ENCODE measurements around the gene LAMC3.

LAMC3 gene

DNA sequence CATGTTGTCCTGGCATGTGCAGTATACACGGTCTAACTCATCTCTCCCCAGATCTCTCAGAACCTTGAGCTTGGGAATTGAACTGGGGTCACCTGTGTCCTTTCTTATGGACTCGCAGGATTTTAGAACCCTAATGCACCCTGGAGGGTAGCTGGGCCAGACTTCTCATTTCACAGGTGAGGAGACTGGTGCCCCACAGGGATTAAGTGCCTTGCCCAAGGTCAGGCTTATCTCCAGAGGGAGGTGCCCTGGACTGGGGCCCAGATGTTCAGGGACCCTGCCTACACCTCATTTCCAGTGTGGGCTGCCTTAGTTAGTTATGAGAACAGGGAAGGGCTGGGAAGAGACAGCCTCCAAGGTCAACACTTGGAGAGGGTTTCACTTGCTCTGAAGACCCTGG lies 112.4 kb downstream of the LAMC3 start:
- no peak for DNase-seq (ENCODE audit: low read depth)

GRCh38 chr9:131122158-131122557 lies 113.2 kb downstream of the LAMC3 start:
- DNase-seq (ENCODE audit: low read depth), result no peak

GRCh38 chr9:131125038-131125287 lies 116.0 kb downstream of the LAMC3 start:
- DNase-seq (ENCODE audit: low read depth), result no peak

- DNase-seq (ENCODE audit: low read depth), result peak; percentile 77
Measured at GRCh38 chr9:131125288-131126058, 116.5 kb downstream of the LAMC3 start, which contains the start of gene NUP214. Gene NUP214 (plus strand): TSS chr9:131125586. CDS start chr9:131125705, 119 bp downstream.

DNA sequence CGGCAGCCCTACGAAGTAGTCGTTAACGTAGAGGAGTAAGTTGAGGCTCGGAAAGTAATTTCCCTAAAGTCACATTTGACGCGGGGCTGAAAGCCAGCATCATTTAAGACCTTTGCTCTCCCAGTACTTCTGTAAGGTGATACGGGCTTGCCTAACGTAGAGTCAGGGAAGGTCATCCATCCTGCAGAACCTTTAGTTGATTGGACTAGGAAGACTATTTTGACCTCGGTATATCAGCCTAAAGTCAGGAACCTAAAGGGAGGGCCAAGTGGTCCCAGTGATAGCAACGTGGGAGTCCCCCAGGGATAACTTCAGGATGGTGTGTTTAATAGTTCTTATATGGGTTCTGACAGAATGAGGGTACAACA lies 117.1 kb downstream of the LAMC3 start:
- no peak for DNase-seq (ENCODE audit: low read depth)

DNA sequence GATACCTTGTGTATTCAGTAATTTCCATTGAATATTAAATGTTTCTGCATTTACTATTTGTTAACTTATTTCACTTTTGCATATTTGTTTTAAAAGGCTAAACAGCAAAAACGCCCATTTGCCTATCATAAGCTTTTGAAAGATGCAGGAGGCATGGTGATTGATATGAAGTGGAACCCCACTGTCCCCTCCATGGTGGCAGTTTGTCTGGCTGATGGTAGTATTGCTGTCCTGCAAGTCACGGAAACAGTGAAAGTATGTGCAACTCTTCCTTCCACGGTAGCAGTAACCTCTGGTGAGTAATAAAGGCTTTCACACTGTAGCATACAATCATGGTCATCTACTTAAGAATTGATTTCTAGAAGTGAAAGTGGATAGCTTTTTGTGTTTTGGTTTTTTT lies 120.2 kb downstream of the LAMC3 start:
- no peak for DNase-seq (ENCODE audit: low read depth)

DNA sequence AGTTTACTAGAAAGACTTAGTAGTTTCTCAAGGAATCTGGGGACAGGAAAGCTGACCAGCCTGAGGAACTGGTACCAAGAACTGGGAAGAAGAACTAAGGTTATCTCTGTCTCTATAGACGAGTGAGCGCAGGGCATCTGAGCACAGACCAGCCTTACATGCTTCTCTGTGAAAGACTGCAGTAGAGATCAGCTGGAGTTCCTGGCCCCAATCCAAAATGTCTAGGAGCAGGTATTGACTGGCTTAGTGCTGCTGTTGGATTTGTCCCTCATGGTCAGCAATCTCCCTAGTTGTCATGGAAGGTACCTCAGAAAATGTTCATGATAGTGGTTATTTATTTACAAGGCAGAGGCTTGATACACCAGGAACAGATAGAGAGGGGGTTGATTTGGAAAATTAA lies 129.7 kb downstream of the LAMC3 start:
- DNase-seq (ENCODE audit: low read depth), result no peak

DNA sequence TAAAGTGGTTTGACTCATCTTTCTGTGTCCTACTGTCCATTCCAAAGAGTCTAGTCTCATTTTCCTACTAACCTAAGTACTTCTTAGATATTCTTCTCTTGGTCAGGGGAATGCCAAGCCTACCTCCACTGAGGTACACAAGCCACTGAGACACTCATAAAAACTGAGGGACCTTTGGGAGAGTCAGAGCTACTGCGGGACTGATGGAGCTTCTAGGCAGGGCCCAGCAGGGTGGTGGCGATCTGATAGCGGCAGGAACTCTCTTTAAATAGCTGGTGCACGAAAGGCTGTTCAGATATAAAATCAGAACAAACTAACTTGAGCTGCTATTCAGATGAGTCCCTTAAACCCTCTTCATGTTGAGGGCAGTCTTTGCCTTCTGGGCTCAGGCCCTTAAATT lies 131.1 kb downstream of the LAMC3 start:
- DNase-seq (ENCODE audit: low read depth), result no peak

DNA sequence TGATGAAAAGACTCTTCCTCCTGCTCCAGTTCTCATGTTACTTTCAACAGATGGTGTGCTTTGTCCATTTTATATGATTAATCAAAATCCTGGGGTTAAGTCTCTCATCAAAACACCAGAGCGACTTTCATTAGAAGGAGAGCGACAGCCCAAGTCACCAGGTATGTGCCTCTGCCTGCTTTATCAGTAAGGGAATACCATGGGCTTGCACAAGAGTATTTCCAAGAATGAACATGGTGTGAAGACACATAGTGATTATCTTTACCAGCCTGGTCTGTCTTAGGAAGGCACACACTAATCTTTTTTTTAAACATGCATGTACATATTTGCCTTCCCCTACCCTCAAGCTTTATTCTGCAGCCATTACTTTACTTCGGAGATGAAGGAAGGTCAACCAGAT lies 131.6 kb downstream of the LAMC3 start:
- DNase-seq (ENCODE audit: low read depth), result no peak

DNA sequence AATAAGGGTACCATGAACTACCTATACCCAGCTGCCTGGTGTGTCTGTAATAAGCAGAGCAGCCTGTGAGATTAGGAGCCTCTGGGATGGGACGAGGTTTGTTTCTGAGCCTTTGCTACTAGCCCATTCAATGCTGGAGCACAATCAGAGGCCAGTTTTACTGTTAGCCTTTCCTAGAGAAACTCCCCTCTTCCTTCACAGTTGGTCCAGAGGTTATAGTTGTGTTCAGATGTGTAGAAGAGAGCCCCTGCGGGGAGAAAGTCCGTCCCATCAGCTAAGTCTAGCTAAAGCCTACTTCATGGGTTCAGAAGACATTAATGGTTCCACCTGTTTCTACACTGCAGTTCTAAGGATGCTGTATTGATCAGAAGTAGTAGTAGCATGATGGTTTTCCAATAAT lies 133.2 kb downstream of the LAMC3 start:
- DNase-seq (ENCODE audit: low read depth), result no peak

All from GM04503 (cell line).